Progenitor cell of endocrine pancreas (in vitro differentiated cells): ENCODE measurements around the gene SNRNP35. TPM values are rescaled to one million over a fixed set of nuclear protein-coding genes. Genes with fewer than 3 reads are reported as not detected.
A peak's percentile ranks its signal among the peaks of the same experiment; 100 is the strongest.
"Not testable (repeated sequence)": the region's sequence is repeated elsewhere in the genome, so short reads cannot be mapped to it uniquely, and the experiment has no call there.

Experiments
- DNase-seq: peaks from one replicate; pipeline ENCODE4 v3.0.0; 2021; ENCODE audit warnings: low spot score; ENCODE audit not compliant: unreplicated experiment
- H3K27ac Mint-ChIP-seq: 2 replicates; pipeline ENCODE4 v1.8.0; 2021; ENCODE audit warnings: mild to moderate bottlenecking, moderate library complexity, mixed read lengths
- H3K27me3 Mint-ChIP-seq: 2 replicates; pipeline ENCODE4 v1.8.0; 2021; ENCODE audit warnings: mixed read lengths
- H3K36me3 Mint-ChIP-seq: 2 replicates; pipeline ENCODE4 v1.8.0; 2022; ENCODE audit warnings: mixed read lengths; ENCODE audit not compliant: insufficient read depth
- H3K4me1 Mint-ChIP-seq: 2 replicates; pipeline ENCODE4 v1.8.0; 2021; ENCODE audit warnings: low read depth, mixed read lengths
- H3K4me3 Mint-ChIP-seq: 2 replicates; pipeline ENCODE4 v1.8.0; 2021; ENCODE audit warnings: low read depth, mild to moderate bottlenecking, moderate library complexity, mixed read lengths
- H3K9me3 Mint-ChIP-seq: 2 replicates; pipeline ENCODE4 v1.8.0; 2021; ENCODE audit warnings: low read depth, mixed read lengths
- total RNA-seq: library from RNA; stranded (reverse); gene quantifications from 2 replicates; pipeline ENCODE4 v1.2.1, GENCODE V29; 2021
- TF ChIP-seq, protein P1 (sequence below): fragments of 200-600 bp; sonication (generic); IDR thresholded peaks from one replicate; pipeline ENCODE4 v1.5.0; 2021; ENCODE audit warnings: antibody characterized with exemption, mild to moderate bottlenecking; ENCODE audit not compliant: unreplicated experiment

SNRNP35 gene
- total RNA-seq, 1 donor from 2014 or later, result 29.2 TPM

DNA sequence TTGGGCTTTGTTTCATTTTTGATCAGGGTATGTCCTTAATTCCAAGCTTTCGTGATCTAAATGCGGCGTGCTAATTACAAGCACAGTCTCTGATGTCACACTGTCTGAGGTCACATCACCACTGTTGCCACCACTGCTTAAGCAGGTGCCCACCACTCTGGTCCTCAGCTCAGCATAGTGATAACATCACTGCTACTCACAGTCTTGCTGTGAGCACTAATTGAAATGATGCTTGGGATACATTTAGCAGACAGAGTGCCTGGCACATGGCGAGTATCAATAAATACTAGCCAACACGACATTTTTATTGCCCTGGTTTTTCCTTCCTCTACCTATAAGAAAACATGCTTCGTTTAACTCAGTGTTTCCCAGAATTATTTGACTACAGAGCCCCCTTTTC, 29.3 kb upstream of the SNRNP35 start:
- H3K27ac Mint-ChIP-seq, result no peak overlapping the region
- H3K27me3 Mint-ChIP-seq, result no peaks in the 10 kb centered on the region
- DNase-seq, result no peak
- peaks cover 6% of the 10 kb centered on the region for H3K36me3 Mint-ChIP-seq
- H3K9me3 Mint-ChIP-seq, result no peaks in the 10 kb centered on the region
- H3K4me1 Mint-ChIP-seq, result no peaks in the 10 kb centered on the region
- TF ChIP-seq, protein P1, sequence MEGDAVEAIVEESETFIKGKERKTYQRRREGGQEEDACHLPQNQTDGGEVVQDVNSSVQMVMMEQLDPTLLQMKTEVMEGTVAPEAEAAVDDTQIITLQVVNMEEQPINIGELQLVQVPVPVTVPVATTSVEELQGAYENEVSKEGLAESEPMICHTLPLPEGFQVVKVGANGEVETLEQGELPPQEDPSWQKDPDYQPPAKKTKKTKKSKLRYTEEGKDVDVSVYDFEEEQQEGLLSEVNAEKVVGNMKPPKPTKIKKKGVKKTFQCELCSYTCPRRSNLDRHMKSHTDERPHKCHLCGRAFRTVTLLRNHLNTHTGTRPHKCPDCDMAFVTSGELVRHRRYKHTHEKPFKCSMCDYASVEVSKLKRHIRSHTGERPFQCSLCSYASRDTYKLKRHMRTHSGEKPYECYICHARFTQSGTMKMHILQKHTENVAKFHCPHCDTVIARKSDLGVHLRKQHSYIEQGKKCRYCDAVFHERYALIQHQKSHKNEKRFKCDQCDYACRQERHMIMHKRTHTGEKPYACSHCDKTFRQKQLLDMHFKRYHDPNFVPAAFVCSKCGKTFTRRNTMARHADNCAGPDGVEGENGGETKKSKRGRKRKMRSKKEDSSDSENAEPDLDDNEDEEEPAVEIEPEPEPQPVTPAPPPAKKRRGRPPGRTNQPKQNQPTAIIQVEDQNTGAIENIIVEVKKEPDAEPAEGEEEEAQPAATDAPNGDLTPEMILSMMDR, result no peak
- H3K4me3 Mint-ChIP-seq, result no peak overlapping the region

DNA sequence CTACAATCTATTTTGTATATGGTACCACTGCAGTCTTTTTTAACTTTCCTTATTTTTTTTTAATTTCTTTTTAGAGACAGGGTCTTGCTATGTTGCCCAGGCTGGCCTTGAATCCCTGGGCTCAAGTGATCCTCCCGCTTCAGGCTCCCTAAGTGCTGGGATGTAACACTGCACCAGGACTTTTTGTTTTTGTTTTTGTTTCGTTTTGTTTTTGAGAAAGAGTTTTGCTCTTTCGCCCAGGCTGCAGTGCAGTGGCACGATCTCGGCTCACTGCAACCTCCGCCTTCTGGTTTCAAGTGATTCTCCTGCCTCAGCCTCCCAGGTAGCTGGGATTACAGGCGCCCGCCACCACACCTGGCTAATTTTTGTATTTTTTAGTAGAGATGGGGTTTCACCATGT, 28.8 kb upstream of the SNRNP35 start:
- H3K9me3 Mint-ChIP-seq, H3K36me3 Mint-ChIP-seq, H3K4me3 Mint-ChIP-seq: not testable (repeated sequence)

DNA sequence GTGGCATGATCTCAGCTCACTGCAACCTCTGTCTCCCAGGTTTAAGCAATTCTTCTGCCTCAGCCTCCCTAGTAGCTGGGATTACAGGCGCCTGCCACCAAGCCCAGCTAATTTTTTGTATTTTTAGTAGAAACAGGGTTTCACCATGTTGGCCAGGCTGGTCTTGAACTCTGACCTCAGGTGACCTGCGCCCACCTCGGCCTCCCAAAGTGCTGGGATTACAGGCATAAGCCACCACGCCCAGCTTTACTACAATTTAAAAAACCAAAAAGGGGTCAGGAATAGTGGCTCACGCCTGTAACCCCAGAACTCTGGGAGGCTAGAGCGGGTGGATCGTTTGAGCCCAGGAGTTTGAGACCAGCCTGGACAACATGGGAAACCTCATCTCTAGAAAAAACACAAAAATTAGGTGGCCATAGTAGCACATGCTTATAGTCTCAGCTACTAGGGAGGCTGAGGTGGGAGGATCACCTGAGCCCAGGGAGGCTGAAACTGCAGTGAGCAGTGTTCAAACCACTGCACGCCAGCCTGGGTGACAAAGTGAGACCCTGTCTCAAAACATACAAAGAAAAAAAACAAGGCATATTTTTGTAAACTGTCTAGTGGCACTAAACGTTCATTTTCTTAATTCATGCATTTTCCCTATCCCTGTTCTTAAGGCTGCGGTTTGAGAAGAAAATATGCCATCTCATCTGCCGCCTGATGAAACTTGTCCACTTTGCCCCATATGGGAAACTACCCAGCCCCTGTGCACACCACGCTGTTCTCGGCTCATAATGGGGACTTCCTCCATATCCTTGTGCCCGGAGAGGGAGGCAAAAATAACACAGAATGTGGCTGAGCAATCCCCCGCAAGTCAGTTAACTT, 25.8 kb upstream of the SNRNP35 start:
- H3K36me3 Mint-ChIP-seq, H3K4me1 Mint-ChIP-seq, DNase-seq, H3K27me3 Mint-ChIP-seq, H3K4me3 Mint-ChIP-seq, H3K9me3 Mint-ChIP-seq, H3K27ac Mint-ChIP-seq: not testable (repeated sequence)

More for the DNA sequence above, 28.8 kb upstream of the SNRNP35 start:
- not testable (repeated sequence) for H3K27ac Mint-ChIP-seq, H3K4me1 Mint-ChIP-seq, DNase-seq, H3K27me3 Mint-ChIP-seq

GRCh38 chr12:123433615-123434014, 24.3 kb upstream of the SNRNP35 start:
- Mint-ChIP-seq H3K36me3 (no peaks in the 10 kb centered on the region), H3K27ac (no peak overlapping the region), H3K4me1 (peaks cover 3% of the 10 kb centered on the region), H3K9me3 (no peaks in the 10 kb centered on the region), H3K27me3 (peaks cover 7% of the 10 kb centered on the region), H3K4me3 (no peak overlapping the region)
- TF ChIP-seq, protein P1, result no peak
- DNase-seq, result no peak

DNA sequence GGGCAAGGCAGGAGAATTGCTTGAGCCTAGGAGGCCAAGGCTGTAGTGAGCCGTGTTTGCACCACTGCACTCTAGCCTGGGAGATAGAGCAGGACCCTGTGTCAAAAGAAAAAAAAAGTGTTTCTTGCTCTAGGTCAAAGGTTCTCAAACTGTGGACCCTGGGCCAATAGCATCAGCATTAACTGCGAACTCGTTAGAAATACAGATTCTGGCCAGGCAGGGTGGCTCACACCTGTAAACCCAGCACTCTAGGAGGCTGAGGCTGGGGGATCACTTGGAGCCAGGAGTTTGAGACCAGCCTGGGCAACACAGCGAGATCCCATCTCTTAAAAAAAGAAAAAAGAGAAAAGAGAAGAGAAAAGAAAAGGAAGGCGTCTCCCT, 22.3 kb upstream of the SNRNP35 start:
- Mint-ChIP-seq H3K27me3 (peaks cover 7% of the 10 kb centered on the region), H3K27ac (no peak overlapping the region)

More for the DNA sequence above, 22.3 kb upstream of the SNRNP35 start:
- Mint-ChIP-seq H3K9me3 (no peaks in the 10 kb centered on the region), H3K36me3 (no peaks in the 10 kb centered on the region), H3K4me3 (peak overlapping the region; percentile 90), H3K4me1 (peaks cover 3% of the 10 kb centered on the region)
- TF ChIP-seq, protein P1, result no peak
- DNase-seq, result no peak
